ENCODE data around the gene NFATC1.

- TF ChIP-seq POLR2AphosphoS5 (IDR thresholded peaks at IDR 0.05; ENCODE audit: low read depth, low read length) (no peak), SIN3A (IDR thresholded peaks at IDR 0.05; ENCODE audit: borderline replicate concordance, insufficient read depth, low read length) (no peak), FOXP2 (optimal IDR thresholded peaks at IDR 0.05; ENCODE audit: borderline replicate concordance, extremely low read depth, extremely low read length, insufficient read depth) (no peak), TAF1 (IDR thresholded peaks at IDR 0.05; ENCODE audit: borderline replicate concordance, insufficient read depth, low read length) (no peak)
- TF ChIP-seq, protein P1, sequence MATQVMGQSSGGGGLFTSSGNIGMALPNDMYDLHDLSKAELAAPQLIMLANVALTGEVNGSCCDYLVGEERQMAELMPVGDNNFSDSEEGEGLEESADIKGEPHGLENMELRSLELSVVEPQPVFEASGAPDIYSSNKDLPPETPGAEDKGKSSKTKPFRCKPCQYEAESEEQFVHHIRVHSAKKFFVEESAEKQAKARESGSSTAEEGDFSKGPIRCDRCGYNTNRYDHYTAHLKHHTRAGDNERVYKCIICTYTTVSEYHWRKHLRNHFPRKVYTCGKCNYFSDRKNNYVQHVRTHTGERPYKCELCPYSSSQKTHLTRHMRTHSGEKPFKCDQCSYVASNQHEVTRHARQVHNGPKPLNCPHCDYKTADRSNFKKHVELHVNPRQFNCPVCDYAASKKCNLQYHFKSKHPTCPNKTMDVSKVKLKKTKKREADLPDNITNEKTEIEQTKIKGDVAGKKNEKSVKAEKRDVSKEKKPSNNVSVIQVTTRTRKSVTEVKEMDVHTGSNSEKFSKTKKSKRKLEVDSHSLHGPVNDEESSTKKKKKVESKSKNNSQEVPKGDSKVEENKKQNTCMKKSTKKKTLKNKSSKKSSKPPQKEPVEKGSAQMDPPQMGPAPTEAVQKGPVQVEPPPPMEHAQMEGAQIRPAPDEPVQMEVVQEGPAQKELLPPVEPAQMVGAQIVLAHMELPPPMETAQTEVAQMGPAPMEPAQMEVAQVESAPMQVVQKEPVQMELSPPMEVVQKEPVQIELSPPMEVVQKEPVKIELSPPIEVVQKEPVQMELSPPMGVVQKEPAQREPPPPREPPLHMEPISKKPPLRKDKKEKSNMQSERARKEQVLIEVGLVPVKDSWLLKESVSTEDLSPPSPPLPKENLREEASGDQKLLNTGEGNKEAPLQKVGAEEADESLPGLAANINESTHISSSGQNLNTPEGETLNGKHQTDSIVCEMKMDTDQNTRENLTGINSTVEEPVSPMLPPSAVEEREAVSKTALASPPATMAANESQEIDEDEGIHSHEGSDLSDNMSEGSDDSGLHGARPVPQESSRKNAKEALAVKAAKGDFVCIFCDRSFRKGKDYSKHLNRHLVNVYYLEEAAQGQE (IDR thresholded peaks at IDR 0.05; ENCODE audit: insufficient read depth in 1 of 2, low read depth in 2 of 2, low read length in 2 of 2): no peak
Measured at GRCh38 chr18:79380816-79381806, 14.6 kb upstream of the NFATC1 start.
